SK-N-SH treated with all-trans-retinoic acid at 6 μM for 48 hours (cell line): ENCODE data around the gene COBL.

Experiments used
- ATAC-seq: fragments of 200-7000 bp; cut with Tn5 transposase; 3 replicates; pipeline ENCODE4 v1.9.1; 2020; ENCODE audit warnings: mild to moderate bottlenecking, moderate library complexity
- ARNTL ChIP-seq: fragments of 450-650 bp; formaldehyde crosslinking; IDR thresholded peaks from 2 replicates; pipeline ENCODE4 v1.5.0; 2020; ENCODE audit warnings: low read depth, mild to moderate bottlenecking, moderate library complexity, borderline replicate concordance
- BACH2 ChIP-seq: fragments of 250-450 bp; sonication (Bioruptor Pico); IDR thresholded peaks from 2 replicates; pipeline ENCODE4 v1.9.0; 2021; ENCODE audit warnings: mild to moderate bottlenecking, borderline replicate concordance
- CREB5 ChIP-seq: fragments of 250-450 bp; sonication (Bioruptor Pico); IDR thresholded peaks from 2 replicates; pipeline ENCODE4 v1.5.1; 2020; ENCODE audit warnings: low read depth, mild to moderate bottlenecking, moderate library complexity
- CSDC2 ChIP-seq: fragments of 250-450 bp; sonication (Bioruptor Pico); IDR thresholded peaks from 2 replicates; pipeline ENCODE4 v1.5.0; 2020; ENCODE audit warnings: mild to moderate bottlenecking, moderate library complexity
- CSRNP3 ChIP-seq: fragments of 250-450 bp; sonication (Bioruptor Pico); IDR thresholded peaks from 2 replicates; pipeline ENCODE4 v1.5.1; 2021; ENCODE audit warnings: mild to moderate bottlenecking, moderate library complexity
- ESRRG ChIP-seq: fragments of 250-450 bp; sonication (Bioruptor Pico); IDR thresholded peaks from 2 replicates; pipeline ENCODE4 v1.6.1; 2021; ENCODE audit warnings: mild to moderate bottlenecking
- GLIS3 ChIP-seq: fragments of 250-450 bp; sonication (Bioruptor Pico); IDR thresholded peaks from 2 replicates; pipeline ENCODE4 v1.5.0; 2020; ENCODE audit warnings: mild to moderate bottlenecking, moderate library complexity
- OSR1 ChIP-seq: fragments of 250-450 bp; sonication (Bioruptor Pico); IDR thresholded peaks from 2 replicates; pipeline ENCODE4 v1.8.0; 2022; ENCODE audit warnings: moderate library complexity, mild to moderate bottlenecking, inconsistent platforms
- PATZ1 ChIP-seq: fragments of 250-450 bp; sonication (Bioruptor Pico); IDR thresholded peaks from 2 replicates; pipeline ENCODE4 v1.8.0; 2020; ENCODE audit warnings: mild to moderate bottlenecking, moderate library complexity, borderline replicate concordance
- POU6F1 ChIP-seq: fragments of 250-450 bp; sonication (Bioruptor Pico); IDR thresholded peaks from 2 replicates; pipeline ENCODE4 v1.8.0; 2021; ENCODE audit warnings: low read depth, mild to moderate bottlenecking, moderate library complexity, borderline replicate concordance
- PPARA ChIP-seq: fragments of 250-450 bp; sonication (Bioruptor Pico); IDR thresholded peaks from 2 replicates; pipeline ENCODE4 v1.5.0; 2020; ENCODE audit warnings: mild to moderate bottlenecking, borderline replicate concordance
- SNAI2 ChIP-seq: fragments of 250-450 bp; sonication (Bioruptor Pico); IDR thresholded peaks from 2 replicates; pipeline ENCODE4 v1.5.0; 2020; ENCODE audit warnings: mild to moderate bottlenecking, moderate library complexity
- TCF4 ChIP-seq: fragments of 250-450 bp; sonication (Bioruptor Pico); IDR thresholded peaks from 2 replicates; pipeline ENCODE4 v1.8.0; 2021; ENCODE audit warnings: mild to moderate bottlenecking, moderate library complexity, borderline replicate concordance
- TOX ChIP-seq: fragments of 250-450 bp; sonication (Bioruptor Pico); IDR thresholded peaks from 2 replicates; pipeline ENCODE4 v1.8.0; 2021; ENCODE audit warnings: mild to moderate bottlenecking, moderate library complexity, borderline replicate concordance
- ZC3H10 ChIP-seq: fragments of 250-450 bp; sonication (Bioruptor Pico); IDR thresholded peaks from 2 replicates; pipeline ENCODE4 v1.5.1; 2021; ENCODE audit warnings: mild to moderate bottlenecking, moderate library complexity
- ZFP3 ChIP-seq: fragments of 250-450 bp; sonication (Bioruptor Pico); IDR thresholded peaks from 2 replicates; pipeline ENCODE4 v1.5.0; 2020; ENCODE audit warnings: mild to moderate bottlenecking, moderate library complexity
- ZFP30 ChIP-seq: fragments of 450-650 bp; formaldehyde crosslinking; IDR thresholded peaks from 2 replicates; pipeline ENCODE4 v1.5.0; 2022; ENCODE audit warnings: mild to moderate bottlenecking, moderate library complexity
- ZNF565 ChIP-seq: fragments of 450-650 bp; formaldehyde crosslinking; conservative IDR thresholded peaks from 2 replicates; pipeline ENCODE4 v1.5.0; 2020; ENCODE audit warnings: low read depth, mild to moderate bottlenecking, moderate library complexity
- ZNF70 ChIP-seq: fragments of 450-650 bp; formaldehyde crosslinking; IDR thresholded peaks from 2 replicates; pipeline ENCODE4 v1.5.0; 2020; ENCODE audit warnings: mild to moderate bottlenecking, moderate library complexity
- ZNF8 ChIP-seq: fragments of 450-650 bp; formaldehyde crosslinking; IDR thresholded peaks from 2 replicates; pipeline ENCODE4 v1.5.0; 2020; ENCODE audit warnings: mild to moderate bottlenecking, moderate library complexity

Gene COBL

GRCh38 chr7:51189777-51190176 lies 126.8 kb downstream of the COBL start:
- no peak for ATAC-seq
- TF ChIP-seq ZFP3 (CRISPR knock-in tag) (no peak), TCF4 (CRISPR knock-in tag) (no peak), ZNF70 (no peak), ZFP30 (CRISPR knock-in tag) (no peak), CSRNP3 (no peak), GLIS3 (CRISPR knock-in tag) (no peak), SNAI2 (no peak), OSR1 (CRISPR knock-in tag) (no peak), ZNF565 (no peak), PATZ1 (no peak), PPARA (no peak), POU6F1 (CRISPR knock-in tag) (no peak), ARNTL (CRISPR knock-in tag) (no peak), CREB5 (no peak), BACH2 (CRISPR knock-in tag) (no peak), CSDC2 (CRISPR knock-in tag) (no peak), TOX (CRISPR knock-in tag) (no peak), ESRRG (CRISPR knock-in tag) (no peak), ZNF8 (no peak)
- TF ChIP-seq, all 23 proteins: peak for 0

GRCh38 chr7:51188987-51189386 lies 127.6 kb downstream of the COBL start:
- TF ChIP-seq ZC3H10 (CRISPR knock-in tag), result no peak
- TF ChIP-seq ZFP30 (CRISPR knock-in tag), result no peak
- TF ChIP-seq ESRRG (CRISPR knock-in tag), result no peak
- no peak for TF ChIP-seq OSR1 (CRISPR knock-in tag)
- ATAC-seq, result no peak

GRCh38 chr7:51187941-51188340 lies 128.7 kb downstream of the COBL start:
- TF ChIP-seq SNAI2 (no peak), OSR1 (CRISPR knock-in tag) (no peak), CREB5 (no peak), POU6F1 (CRISPR knock-in tag) (no peak), ZC3H10 (CRISPR knock-in tag) (no peak)
- no peak for ATAC-seq

GRCh38 chr7:51186531-51186930 lies 130.1 kb downstream of the COBL start:
- TF ChIP-seq OSR1 (CRISPR knock-in tag) (no peak), CSDC2 (CRISPR knock-in tag) (no peak), PPARA (no peak), CSRNP3 (no peak), ZNF565 (no peak), CREB5 (no peak)
- no peak for ATAC-seq
